Activated CD4-positive, CD25-positive, alpha-beta regulatory T cell treated with anti-CD3 and anti-CD28 coated beads, Interleukin-2, amount 50 U/mL, for 24 hours (primary cell): ENCODE measurements around the gene SSH2.
"Not testable (repeated sequence)": the region's sequence is repeated elsewhere in the genome, so short reads cannot be mapped to it uniquely, and the experiment has no call there.

Source experiments
- ATAC-seq, 2 donors: fragments of 150-1000 bp; cut with Tn5 transposase; one replicate each; pipeline ENCODE4 v1.10.0; 2021; ENCODE audit warnings: mild to moderate bottlenecking in 1 of 2, moderate library complexity in 1 of 2

SSH2 gene

DNA sequence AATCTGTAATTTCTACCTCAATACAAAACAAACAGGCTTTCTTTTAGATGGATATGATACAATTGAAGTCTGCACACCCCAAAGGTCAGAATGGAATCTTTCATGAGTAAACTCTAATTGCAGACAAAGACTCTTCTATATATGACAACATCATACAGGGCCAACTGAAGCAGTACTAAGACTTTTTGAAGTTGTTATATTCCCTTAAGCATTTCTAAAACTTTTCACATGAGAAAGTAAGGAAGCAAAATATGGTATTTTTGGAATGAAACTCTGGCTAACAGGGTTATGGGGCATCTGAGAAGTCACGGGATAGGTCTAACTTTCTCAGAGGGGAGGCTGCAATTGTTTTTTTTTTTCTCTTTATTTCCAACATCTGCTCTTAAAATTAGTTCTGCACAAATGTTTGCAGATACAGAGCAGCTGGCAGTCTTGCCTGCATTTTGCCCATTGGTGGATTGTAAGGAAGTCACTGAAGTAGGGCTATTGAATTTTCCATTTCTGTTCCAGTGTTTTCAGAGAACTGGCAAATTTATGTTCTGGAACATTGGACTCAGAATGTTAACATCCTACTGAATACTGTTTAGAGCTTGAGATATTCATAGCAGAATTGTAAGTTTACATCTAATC is 59.1 kb downstream of the SSH2 start:
- ATAC-seq = no peak

- ATAC-seq = no peak
Measured at GRCh38 chr17:29867643-29868181, 62.3 kb downstream of the SSH2 start.

- ATAC-seq = no peak
Measured at GRCh38 chr17:29866746-29867404, 63.2 kb downstream of the SSH2 start.

GRCh38 chr17:29864615-29865014 is 65.4 kb downstream of the SSH2 start:
- no peak for ATAC-seq

GRCh38 chr17:29864123-29864522 is 65.9 kb downstream of the SSH2 start:
- ATAC-seq = not testable (repeated sequence)

- ATAC-seq = no peak
Measured at GRCh38 chr17:29862951-29863350, 67.1 kb downstream of the SSH2 start.

- ATAC-seq = no peak
Measured at GRCh38 chr17:29862127-29862526, 67.9 kb downstream of the SSH2 start.

- ATAC-seq = not testable (repeated sequence)
Measured at GRCh38 chr17:29859445-29859844, 70.6 kb downstream of the SSH2 start.

GRCh38 chr17:29857823-29858222 is 72.2 kb downstream of the SSH2 start:
- ATAC-seq = no peak

DNA sequence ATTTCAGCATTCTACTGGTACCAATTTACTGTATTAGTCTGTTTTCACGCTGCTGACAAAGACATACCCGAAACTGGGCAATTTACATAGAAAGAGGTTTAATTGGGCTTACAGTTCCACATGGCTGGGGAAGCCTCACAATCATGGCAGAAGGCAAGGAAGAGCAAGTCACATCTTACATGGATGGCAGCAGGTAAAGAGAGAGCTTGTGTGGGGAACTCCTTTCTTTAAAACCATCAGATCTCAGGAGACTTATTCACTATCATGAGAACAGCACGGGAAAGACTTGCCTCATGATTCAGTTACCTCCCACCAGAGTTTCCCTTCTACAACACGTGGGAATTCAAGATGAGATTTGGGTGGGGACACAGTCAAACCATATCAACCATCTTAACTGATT is 72.9 kb downstream of the SSH2 start:
- ATAC-seq = not testable (repeated sequence)

- ATAC-seq = no peak
Measured at GRCh38 chr17:29855686-29856085, 74.3 kb downstream of the SSH2 start.

- no peak for ATAC-seq
Measured at GRCh38 chr17:29848737-29849136, 81.3 kb downstream of the SSH2 start.

GRCh38 chr17:29847527-29848400 is 82.3 kb downstream of the SSH2 start:
- no peak for ATAC-seq

DNA sequence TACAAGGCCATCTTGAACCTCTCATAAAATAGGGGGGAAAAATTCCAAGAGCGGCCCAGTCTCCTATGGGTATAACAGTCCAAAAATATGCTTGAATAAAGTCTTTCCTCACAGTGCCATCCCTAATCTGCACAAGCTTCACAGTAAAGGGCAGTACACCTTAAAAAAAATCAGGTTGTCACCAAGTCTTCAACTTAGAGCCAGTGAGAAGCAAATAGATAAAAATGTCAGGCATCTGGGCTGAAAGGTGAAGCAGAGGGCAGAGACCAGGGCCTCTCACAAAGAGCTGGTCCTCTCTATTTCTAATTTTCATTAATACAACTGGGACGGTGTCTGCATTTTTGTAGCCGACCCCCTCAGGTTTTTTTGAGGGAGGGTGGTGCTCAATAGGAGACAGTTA is 82.9 kb downstream of the SSH2 start:
- ATAC-seq = no peak

- ATAC-seq = no peak
Measured at GRCh38 chr17:29846298-29846697, 83.7 kb downstream of the SSH2 start.

GRCh38 chr17:29844339-29845048 is 85.5 kb downstream of the SSH2 start:
- no peak for ATAC-seq

- ATAC-seq = no peak
Measured at GRCh38 chr17:29840884-29841283, 89.1 kb downstream of the SSH2 start.

DNA sequence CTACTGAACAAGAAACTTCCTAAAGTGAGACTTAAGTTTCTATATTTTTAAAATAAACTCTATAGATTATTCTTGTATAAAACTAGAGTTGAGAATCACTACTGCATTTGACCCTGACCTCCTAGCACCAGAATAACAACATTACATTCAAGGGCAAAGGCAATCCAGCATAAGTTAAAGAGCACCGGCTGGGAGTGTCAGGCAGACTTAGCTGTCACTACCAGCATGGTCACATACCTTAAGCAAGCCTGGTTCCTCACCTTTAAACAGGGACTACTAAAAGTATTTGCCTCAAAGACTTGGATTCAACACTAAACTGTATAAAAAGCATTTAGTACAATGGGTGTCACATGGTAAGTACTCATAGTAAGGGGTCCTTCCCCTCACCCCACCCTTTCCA is 90.4 kb downstream of the SSH2 start:
- no peak for ATAC-seq

GRCh38 chr17:29838961-29839360 is 91.1 kb downstream of the SSH2 start:
- no peak for ATAC-seq

DNA sequence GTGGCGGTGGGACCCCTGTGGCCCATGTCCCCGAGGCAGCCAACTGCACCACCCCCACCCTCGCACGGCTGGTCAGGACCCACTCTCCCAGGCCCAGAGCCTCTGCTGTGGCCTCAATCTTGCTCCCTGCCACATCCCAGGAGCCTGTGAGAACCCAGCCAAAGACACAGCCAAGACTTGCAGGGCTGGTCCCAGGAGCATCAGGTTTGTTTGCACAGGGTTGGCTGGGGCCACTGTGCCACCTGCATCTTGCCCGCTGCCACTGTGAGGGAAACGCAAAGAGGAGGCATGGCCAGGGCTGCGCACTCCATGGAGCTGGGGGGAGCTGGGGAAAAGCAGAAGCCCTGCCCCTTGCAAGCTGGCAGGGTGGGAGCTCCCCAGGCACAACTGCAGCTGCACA is 92.5 kb downstream of the SSH2 start:
- ATAC-seq = no peak

DNA sequence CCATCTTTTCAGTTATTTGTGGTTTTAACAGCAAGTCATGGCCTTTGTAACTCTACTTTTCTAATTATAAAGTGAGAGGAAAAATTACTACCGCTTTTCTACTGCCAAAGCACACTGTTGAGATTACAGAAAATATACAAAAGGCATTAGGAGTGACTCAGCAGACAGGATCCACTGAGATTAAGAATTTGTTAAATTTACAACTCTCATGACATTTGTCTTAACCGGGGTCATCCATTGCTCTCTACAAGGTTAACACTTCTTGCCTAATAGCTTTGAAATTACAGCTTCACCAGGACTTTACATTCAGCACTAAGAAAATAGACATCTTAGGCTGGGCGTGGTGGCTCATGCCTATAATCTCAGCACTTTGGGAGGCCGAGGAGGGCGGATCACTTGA is 93.4 kb downstream of the SSH2 start:
- no peak for ATAC-seq

GRCh38 chr17:29835435-29836351 is 94.3 kb downstream of the SSH2 start:
- ATAC-seq = no peak
